Kidney tubule cell (primary cell): Measurements from ENCODE around the gene FKBP1B.

ENCODE experiments used
- DNase-seq: peaks from one replicate; pipeline ENCODE4 v3.0.0-alpha.2; 2018; ENCODE audit warnings: low spot score

Gene FKBP1B

GRCh38 chr2:24049485-24050021, at the start of gene FKBP1B:
TSS of gene FKBP1B (plus strand) at chr2:24049741. CDS start at chr2:24049850, 109 bp downstream.
- DNase-seq: peak; percentile 75

GRCh38 chr2:24007693-24008092, 41.8 kb upstream of the FKBP1B start:
- DNase-seq: no peak

GRCh38 chr2:24008672-24009366, 40.7 kb upstream of the FKBP1B start:
- peak; percentile 84 for DNase-seq

- DNase-seq: no peak
Observed at GRCh38 chr2:24009367-24009679, 40.2 kb upstream of the FKBP1B start.

GRCh38 chr2:24009680-24010476, 39.7 kb upstream of the FKBP1B start, which contains the start of gene MFSD2B:
TSS of gene MFSD2B (plus strand) at chr2:24010085. CDS start at chr2:24010097, 12 bp downstream.
- DNase-seq: no peak

GRCh38 chr2:24010477-24011249, 38.9 kb upstream of the FKBP1B start:
- DNase-seq: no peak

GRCh38 chr2:24011250-24012104, 38.1 kb upstream of the FKBP1B start:
- no peak for DNase-seq

GRCh38 chr2:24012521-24013188, 36.9 kb upstream of the FKBP1B start:
- no peak for DNase-seq

- peak; percentile 57 for DNase-seq
Observed at GRCh38 chr2:24014902-24015301, 34.6 kb upstream of the FKBP1B start.

- DNase-seq: peak; percentile 89
Observed at GRCh38 chr2:24015562-24016375, 33.8 kb upstream of the FKBP1B start.

GRCh38 chr2:24016376-24016761, 33.2 kb upstream of the FKBP1B start:
- no peak for DNase-seq

- DNase-seq: no peak
Observed at GRCh38 chr2:24016853-24017703, 32.5 kb upstream of the FKBP1B start.

GRCh38 chr2:24017711-24018110, 31.8 kb upstream of the FKBP1B start:
- DNase-seq: no peak

- DNase-seq: no peak
Observed at GRCh38 chr2:24018241-24018640, 31.3 kb upstream of the FKBP1B start.

- no peak for DNase-seq
Observed at GRCh38 chr2:24019729-24020128, 29.8 kb upstream of the FKBP1B start.

- DNase-seq: no peak
Observed at GRCh38 chr2:24020244-24020643, 29.3 kb upstream of the FKBP1B start.

GRCh38 chr2:24021122-24021998, 28.2 kb upstream of the FKBP1B start:
- DNase-seq: peak; percentile 71
